Brain microvascular endothelial cell (primary cell): Measurements from ENCODE around the gene NLRP1.
A peak's percentile ranks its signal among the peaks of the same experiment; 100 is the strongest.

Experiments used
- DNase-seq: peaks from one replicate; pipeline ENCODE4 v3.0.0-alpha.2; 2020
- H3K27ac ChIP-seq: fragments of 250-450 bp; sonication (Bioruptor Pico); 2 replicates; pipeline ENCODE4 v1.5.1; 2020; ENCODE audit warnings: mild to moderate bottlenecking, moderate library complexity
- H3K27me3 ChIP-seq: fragments of 250-450 bp; sonication (Bioruptor Pico); replicated peaks from 2 replicates; pipeline ENCODE4 v1.5.1; 2020; ENCODE audit warnings: mild to moderate bottlenecking
- H3K36me3 ChIP-seq: fragments of 250-450 bp; sonication (Bioruptor Pico); replicated peaks from 2 replicates; pipeline ENCODE4 v1.5.1; 2020; ENCODE audit warnings: mild to moderate bottlenecking
- H3K4me3 ChIP-seq: 2 replicates; pipeline ENCODE4 v1.5.1; 2011; ENCODE audit warnings: low read depth, mild to moderate bottlenecking, control low read depth, low read length, moderate library complexity
- CTCF ChIP-seq: IDR thresholded peaks from 2 replicates; pipeline ENCODE4 v1.5.1; 2011; ENCODE audit warnings: low read depth, mild to moderate bottlenecking, moderate library complexity, low read length, control low read depth, inconsistent platforms; ENCODE audit errors: missing control alignments
- in situ Hi-C: cut with HindIII; loops from 2 replicates; pipeline ENCODE4 v1.10.0; 2017; ENCODE audit warnings: low sequenced_read_pairs, low pct_ligation_motif_present

NLRP1 gene

GRCh38 chr17:5509482-5509881 lies 74.8 kb downstream of the NLRP1 start:
- Histone ChIP-seq H3K27ac (peak overlapping the region; percentile 87), H3K27me3 (no peaks in the 10 kb centered on the region), H3K4me3 (no peak overlapping the region), H3K36me3 (no peaks in the 10 kb centered on the region)
- no peak for TF ChIP-seq CTCF
- in situ Hi-C loops, result no loop called here
- peak; percentile 86 for DNase-seq

GRCh38 chr17:5508810-5509209 lies 75.5 kb downstream of the NLRP1 start:
- no peaks in the 10 kb centered on the region for H3K27me3 ChIP-seq
- H3K4me3 ChIP-seq, result no peak overlapping the region
- DNase-seq, result peak; percentile 94
- in situ Hi-C loops, result no loop called here
- no peaks in the 10 kb centered on the region for H3K36me3 ChIP-seq
- H3K27ac ChIP-seq, result peak overlapping the region; percentile 87
- TF ChIP-seq CTCF, result no peak

GRCh38 chr17:5506307-5506706 lies 78.0 kb downstream of the NLRP1 start:
- Histone ChIP-seq H3K36me3 (no peaks in the 10 kb centered on the region), H3K27me3 (no peaks in the 10 kb centered on the region), H3K27ac (no peak overlapping the region), H3K4me3 (no peak overlapping the region)
- no peak for DNase-seq
- in situ Hi-C loops, result no loop called here
- TF ChIP-seq CTCF, result no peak

- no peak overlapping the region for H3K4me3 ChIP-seq
- no peaks in the 10 kb centered on the region for H3K27me3 ChIP-seq
- DNase-seq, result no peak
- no peak overlapping the region for H3K27ac ChIP-seq
- in situ Hi-C loops, result no loop called here
- H3K36me3 ChIP-seq, result no peaks in the 10 kb centered on the region
- no peak for TF ChIP-seq CTCF
Measured at GRCh38 chr17:5502552-5502951, 81.8 kb downstream of the NLRP1 start.

GRCh38 chr17:5501685-5502084 lies 82.6 kb downstream of the NLRP1 start:
- TF ChIP-seq CTCF, result no peak
- H3K4me3 ChIP-seq, result no peak overlapping the region
- no peak for DNase-seq
- H3K27me3 ChIP-seq, result no peaks in the 10 kb centered on the region
- no peak overlapping the region for H3K27ac ChIP-seq
- in situ Hi-C loops, result no loop called here
- no peaks in the 10 kb centered on the region for H3K36me3 ChIP-seq

- Histone ChIP-seq H3K36me3 (no peaks in the 10 kb centered on the region), H3K27me3 (no peaks in the 10 kb centered on the region), H3K4me3 (peak overlapping the region; percentile 77), H3K27ac (no peak overlapping the region)
- DNase-seq, result peak; percentile 84
- TF ChIP-seq CTCF, result no peak
- in situ Hi-C loops, result no loop called here
Measured at GRCh38 chr17:5500589-5501391, 83.5 kb downstream of the NLRP1 start.
